Body of pancreas (tissue), 4 donors: Measurements from ENCODE around the gene ATP2C2.

ENCODE experiments used
- POLR2A ChIP-seq, 3 donors: fragments of 450-650 bp; IDR thresholded peaks; one replicate each; pipeline ENCODE4 v1.6.1; 2016; ENCODE audit warnings: antibody characterized with exemption in 3 of 3, mild to moderate bottlenecking in 2 of 3
- TF ChIP-seq, protein P1 (sequence below), 7 experiments: fragments of 450-650 bp in 4 of 7; fragments of 200-600 bp in 3 of 7; sonication (generic) in 3 of 7; IDR thresholded peaks; one replicate each; pipeline ENCODE4 v1.5.1; 2016 to 2019; ENCODE audit warnings: antibody characterized with exemption in 7 of 7

DNA sequence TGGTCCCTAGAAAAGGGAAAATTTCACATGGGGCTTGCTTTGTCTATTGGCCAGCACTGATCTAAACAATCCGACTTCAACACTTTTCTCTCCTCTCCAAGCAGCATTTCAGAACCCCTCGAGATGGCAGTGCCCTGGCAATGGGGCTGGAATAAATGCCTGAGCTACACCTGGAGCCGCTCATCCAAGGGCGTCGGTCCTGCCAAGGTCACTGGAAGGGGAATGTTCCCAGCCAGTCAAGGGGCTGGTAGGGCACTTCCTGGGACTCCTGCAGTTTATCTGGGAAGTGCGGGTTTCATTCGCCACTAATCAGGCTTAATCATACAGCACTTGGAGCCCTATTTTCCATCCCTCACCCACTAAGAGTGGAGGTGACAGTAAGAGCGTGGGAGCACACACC, 119.0 kb downstream of the ATP2C2 start:
- no peak for TF ChIP-seq POLR2A (IDR thresholded peaks at IDR 0.05)
- TF ChIP-seq, protein P1, sequence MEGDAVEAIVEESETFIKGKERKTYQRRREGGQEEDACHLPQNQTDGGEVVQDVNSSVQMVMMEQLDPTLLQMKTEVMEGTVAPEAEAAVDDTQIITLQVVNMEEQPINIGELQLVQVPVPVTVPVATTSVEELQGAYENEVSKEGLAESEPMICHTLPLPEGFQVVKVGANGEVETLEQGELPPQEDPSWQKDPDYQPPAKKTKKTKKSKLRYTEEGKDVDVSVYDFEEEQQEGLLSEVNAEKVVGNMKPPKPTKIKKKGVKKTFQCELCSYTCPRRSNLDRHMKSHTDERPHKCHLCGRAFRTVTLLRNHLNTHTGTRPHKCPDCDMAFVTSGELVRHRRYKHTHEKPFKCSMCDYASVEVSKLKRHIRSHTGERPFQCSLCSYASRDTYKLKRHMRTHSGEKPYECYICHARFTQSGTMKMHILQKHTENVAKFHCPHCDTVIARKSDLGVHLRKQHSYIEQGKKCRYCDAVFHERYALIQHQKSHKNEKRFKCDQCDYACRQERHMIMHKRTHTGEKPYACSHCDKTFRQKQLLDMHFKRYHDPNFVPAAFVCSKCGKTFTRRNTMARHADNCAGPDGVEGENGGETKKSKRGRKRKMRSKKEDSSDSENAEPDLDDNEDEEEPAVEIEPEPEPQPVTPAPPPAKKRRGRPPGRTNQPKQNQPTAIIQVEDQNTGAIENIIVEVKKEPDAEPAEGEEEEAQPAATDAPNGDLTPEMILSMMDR (IDR thresholded peaks at IDR 0.05), result no peak
